Suprapubic skin (tissue), 4 donors: ENCODE results near the gene ACACB. TPM values are rescaled to one million over a fixed set of nuclear protein-coding genes. Genes with fewer than 3 reads are reported as not detected.
A peak's percentile ranks its signal among the peaks of the same experiment; 100 is the strongest.

Source experiments
- DNase-seq, 2 donors: peaks; one replicate each; pipeline ENCODE4 v3.0.0-alpha.2; 2019; ENCODE audit warnings: low spot score in 2 of 2
- H3K27ac ChIP-seq: fragments of 200-600 bp; sonication (generic); one replicate; pipeline ENCODE4 v1.5.1; 2019
- H3K27me3 ChIP-seq: fragments of 200-600 bp; sonication (generic); one replicate; pipeline ENCODE4 v1.5.1; 2019
- H3K36me3 ChIP-seq: fragments of 200-600 bp; sonication (generic); one replicate; pipeline ENCODE4 v1.5.1; 2019
- H3K4me1 ChIP-seq: fragments of 200-600 bp; sonication (generic); one replicate; pipeline ENCODE4 v1.5.1; 2019
- H3K4me3 ChIP-seq: fragments of 200-600 bp; sonication (generic); one replicate; pipeline ENCODE4 v1.5.1; 2019; ENCODE audit warnings: mild to moderate bottlenecking
- H3K9me3 ChIP-seq: fragments of 200-600 bp; sonication (generic); one replicate; pipeline ENCODE4 v1.5.1; 2019
- CTCF ChIP-seq, 2 donors: fragments of 200-600 bp in 1 of 2; fragments of 450-650 bp in 1 of 2; sonication (generic) in 1 of 2; IDR thresholded peaks; one replicate each; pipeline ENCODE4 v1.5.1; 2016 to 2019; ENCODE audit warnings: antibody characterized with exemption in 2 of 2, mild to moderate bottlenecking in 1 of 2, moderate library complexity in 1 of 2
- EP300 ChIP-seq: sonication (generic); formaldehyde crosslinking; IDR thresholded peaks from one replicate; pipeline ENCODE4 v1.6.1; 2017; ENCODE audit warnings: antibody characterized with exemption
- POLR2A ChIP-seq, 2 donors: fragments of 450-650 bp; IDR thresholded peaks; one replicate each; pipeline ENCODE4 v1.6.1; 2017; ENCODE audit warnings: antibody characterized with exemption in 2 of 2, mild to moderate bottlenecking in 2 of 2, moderate library complexity in 2 of 2
- POLR2AphosphoS5 ChIP-seq, 3 donors: sonication (generic); formaldehyde crosslinking; IDR thresholded peaks; one replicate each; pipeline ENCODE4 v1.6.1; 2017; ENCODE audit warnings: antibody characterized with exemption in 3 of 3
- WGBS: methylation state at CpG from one replicate; pipeline ENCODE4 v1.1.5; 2018; 5-methylcytosine and 5-hydroxymethylcytosine counted together
- total RNA-seq, 4 donors: library from RNA; depleted of rRNA; stranded (reverse); fragments of >200 nt; gene quantifications; one replicate each; pipeline ENCODE4 v1.1.0, GENCODE V29; 2016

Gene ACACB
- total RNA-seq, 4 donors from 2014 or later, result 19.2 to 90.8 (median 56.9) TPM

DNA sequence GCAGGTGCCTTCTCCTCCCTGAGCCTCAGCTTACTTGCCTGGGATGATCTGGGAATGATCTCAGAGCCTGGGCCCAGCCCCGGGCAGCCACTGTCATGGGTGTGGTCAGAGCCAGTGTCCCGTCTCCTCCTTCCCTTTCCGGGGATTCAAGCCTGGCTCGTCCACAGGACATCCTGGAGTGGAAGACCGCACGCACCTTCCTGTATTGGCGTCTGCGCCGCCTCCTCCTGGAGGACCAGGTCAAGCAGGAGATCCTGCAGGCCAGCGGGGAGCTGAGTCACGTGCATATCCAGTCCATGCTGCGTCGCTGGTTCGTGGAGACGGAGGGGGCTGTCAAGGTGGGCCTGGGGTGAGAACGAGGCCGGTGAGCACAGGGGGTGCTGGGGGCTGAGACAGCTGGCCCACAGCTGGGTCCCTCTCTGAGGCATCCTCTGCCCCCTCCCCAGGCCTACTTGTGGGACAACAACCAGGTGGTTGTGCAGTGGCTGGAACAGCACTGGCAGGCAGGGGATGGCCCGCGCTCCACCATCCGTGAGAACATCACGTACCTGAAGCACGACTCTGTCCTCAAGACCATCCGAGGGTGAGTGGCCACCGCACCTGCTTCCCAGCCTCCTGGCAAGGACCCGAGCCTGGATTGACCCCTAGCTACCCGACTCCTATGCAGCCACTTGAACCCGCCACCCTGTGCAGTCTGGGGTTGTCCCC lies 148.7 kb downstream of the ACACB start:
- TF ChIP-seq CTCF (IDR thresholded peaks at IDR 0.05) (no peak), EP300 (no peak), POLR2A (IDR thresholded peaks at IDR 0.05) (no peak), POLR2AphosphoS5 (IDR thresholded peaks at IDR 0.05) (no peak)
- Histone ChIP-seq H3K4me3 (no peak overlapping the region), H3K36me3 (peaks cover 56% of the 10 kb centered on the region), H3K9me3 (no peaks in the 10 kb centered on the region), H3K27me3 (no peaks in the 10 kb centered on the region), H3K27ac (peak overlapping the region; percentile 10), H3K4me1 (no peaks in the 10 kb centered on the region)
- no peak for DNase-seq
- 86% methylated on average over 9 of the region's 27 CpGs for WGBS

- 77% methylated on average over 10 of the region's 16 CpGs for WGBS
- Histone ChIP-seq H3K27ac (peak overlapping the region; percentile 1), H3K27me3 (no peaks in the 10 kb centered on the region), H3K9me3 (no peaks in the 10 kb centered on the region), H3K36me3 (peaks cover 44% of the 10 kb centered on the region), H3K4me3 (no peak overlapping the region), H3K4me1 (no peaks in the 10 kb centered on the region)
- no peak for TF ChIP-seq CTCF (IDR thresholded peaks at IDR 0.05)
- no peak for TF ChIP-seq EP300
- TF ChIP-seq POLR2A (IDR thresholded peaks at IDR 0.05), result no peak
- TF ChIP-seq POLR2AphosphoS5 (IDR thresholded peaks at IDR 0.05), result no peak
- DNase-seq, result no peak
These were observed 149.9 kb downstream of the ACACB start for GRCh38 chr12:109266106-109266879.

- WGBS, result 87% methylated on average over 14 of the region's 14 CpGs
- no peak for DNase-seq
- TF ChIP-seq POLR2AphosphoS5 (IDR thresholded peaks at IDR 0.05), result no peak
- no peak for TF ChIP-seq EP300
- TF ChIP-seq POLR2A (IDR thresholded peaks at IDR 0.05), result no peak
- no peak for TF ChIP-seq CTCF (IDR thresholded peaks at IDR 0.05)
- Histone ChIP-seq H3K27me3 (no peaks in the 10 kb centered on the region), H3K4me3 (no peak overlapping the region), H3K9me3 (no peaks in the 10 kb centered on the region), H3K4me1 (no peaks in the 10 kb centered on the region), H3K27ac (no peak overlapping the region), H3K36me3 (peaks cover 38% of the 10 kb centered on the region)
These were observed 151.0 kb downstream of the ACACB start for GRCh38 chr12:109267361-109267760.

GRCh38 chr12:109268896-109269295 lies 152.5 kb downstream of the ACACB start:
- WGBS, result 84% methylated on average over 4 of the region's 4 CpGs
- Histone ChIP-seq H3K9me3 (no peaks in the 10 kb centered on the region), H3K4me3 (no peak overlapping the region), H3K27ac (no peak overlapping the region), H3K4me1 (no peaks in the 10 kb centered on the region), H3K27me3 (no peaks in the 10 kb centered on the region), H3K36me3 (peaks cover 30% of the 10 kb centered on the region)
- TF ChIP-seq EP300 (no peak), POLR2AphosphoS5 (IDR thresholded peaks at IDR 0.05) (no peak), POLR2A (IDR thresholded peaks at IDR 0.05) (no peak), CTCF (IDR thresholded peaks at IDR 0.05) (no peak)
- no peak for DNase-seq

DNA sequence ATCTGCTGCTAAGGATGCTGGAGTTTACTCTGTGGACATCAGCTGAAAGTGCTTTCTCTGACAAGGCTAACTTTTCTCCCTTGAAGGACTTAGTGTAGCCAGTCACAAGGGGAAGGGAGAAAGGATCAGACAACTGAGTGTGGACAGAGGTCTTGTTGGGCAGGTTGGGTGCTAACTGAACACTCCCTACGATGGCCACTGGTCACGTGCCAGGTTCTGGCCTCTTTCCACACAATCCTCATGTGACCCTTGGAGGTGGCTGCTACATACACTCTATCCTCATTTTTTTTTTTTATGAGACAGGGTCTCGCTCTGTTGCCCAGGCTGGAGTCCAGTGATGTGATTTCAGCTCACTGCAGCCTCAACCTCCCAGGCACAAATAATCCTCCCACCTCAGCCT lies 153.0 kb downstream of the ACACB start:
- no peak for DNase-seq
- Histone ChIP-seq H3K4me1 (no peaks in the 10 kb centered on the region), H3K4me3 (no peak overlapping the region), H3K36me3 (peaks cover 30% of the 10 kb centered on the region), H3K27me3 (no peaks in the 10 kb centered on the region), H3K9me3 (no peaks in the 10 kb centered on the region), H3K27ac (no peak overlapping the region)
- TF ChIP-seq POLR2A (IDR thresholded peaks at IDR 0.05) (no peak), POLR2AphosphoS5 (IDR thresholded peaks at IDR 0.05) (no peak), CTCF (IDR thresholded peaks at IDR 0.05) (no peak), EP300 (no peak)
- 57% methylated on average over 3 of the region's 3 CpGs for WGBS
